Caco-2 (cell line): ENCODE results near the gene ILDR1. TPM values are rescaled to one million over a fixed set of nuclear protein-coding genes. Genes with fewer than 3 reads are reported as not detected.
A peak's percentile ranks its signal among the peaks of the same experiment; 100 is the strongest.

ENCODE experiments used
- BruUV-seq: library from RNA; stranded (reverse); fragments of 400-500 nt; replicated peaks from 2 replicates; lab custom pipeline; 2021; lab: Mats Ljungman, UMichigan
- CTCF ChIA-PET: fragments of 300-600 bp; sonication (Branson Sonifier 250); formaldehyde crosslinking; loops from one replicate; lab custom pipeline; 2022; ENCODE audit warnings: antibody characterized with exemption; lab: Charles Lee
- POLR2A ChIA-PET: fragments of 300-600 bp; sonication (Branson Sonifier 250); formaldehyde crosslinking; loops from one replicate; lab custom pipeline; 2022; ENCODE audit warnings: antibody characterized with exemption; lab: Charles Lee
- DNase-seq, 2 experiments: peaks; one replicate each; pipeline versions ENCODE4 v3.0.0 to v3.0.0-alpha.2; 2020 to 2022
- H3K27me3 ChIP-seq: replicated peaks from 2 replicates; pipeline ENCODE4 v1.6.0; 2011; ENCODE audit warnings: low read length; ENCODE audit not compliant: control insufficient read depth, insufficient read depth
- H3K36me3 ChIP-seq: 2 replicates; pipeline ENCODE4 v1.5.1; 2011; ENCODE audit warnings: low read length; ENCODE audit not compliant: control insufficient read depth, insufficient read depth
- H3K4me1 ChIP-seq: fragments of 250-450 bp; sonication (Bioruptor Pico); 2 replicates; pipeline ENCODE4 v1.5.1; 2020; ENCODE audit warnings: mild to moderate bottlenecking
- H3K4me3 ChIP-seq: 2 replicates; pipeline ENCODE4 v1.5.1; 2011; ENCODE audit warnings: low read depth, mild to moderate bottlenecking, control low read depth, low read length
- H3K9me3 ChIP-seq: fragments of 250-450 bp; sonication (Bioruptor Pico); 2 replicates; pipeline ENCODE4 v1.5.1; 2020; ENCODE audit warnings: mild to moderate bottlenecking, moderate library complexity
- H3K27ac Mint-ChIP-seq: one replicate; pipeline ENCODE4 v1.8.0; 2022; ENCODE audit warnings: mixed read lengths; ENCODE audit not compliant: unreplicated experiment
- H3K27me3 Mint-ChIP-seq: one replicate; pipeline ENCODE4 v1.8.0; 2022; ENCODE audit warnings: mixed read lengths; ENCODE audit not compliant: insufficient read depth, unreplicated experiment
- H3K36me3 Mint-ChIP-seq: one replicate; pipeline ENCODE4 v1.8.0; 2022; ENCODE audit warnings: mild to moderate bottlenecking, mixed read lengths; ENCODE audit not compliant: insufficient read depth, unreplicated experiment
- H3K4me1 Mint-ChIP-seq: one replicate; pipeline ENCODE4 v1.8.0; 2022; ENCODE audit warnings: low read depth, mixed read lengths; ENCODE audit not compliant: unreplicated experiment
- H3K4me3 Mint-ChIP-seq: one replicate; pipeline ENCODE4 v1.8.0; 2022; ENCODE audit warnings: mild to moderate bottlenecking, moderate library complexity, mixed read lengths; ENCODE audit not compliant: unreplicated experiment
- H3K9me3 Mint-ChIP-seq: one replicate; pipeline ENCODE4 v1.8.0; 2022; ENCODE audit warnings: mixed read lengths; ENCODE audit not compliant: unreplicated experiment
- intact Hi-C: fragments of 100-400 bp; cut with micrococcal nuclease; formaldehyde crosslinking; loops from one replicate; pipeline ENCODE4 v1.10.0; 2022; ENCODE audit not compliant: unreplicated experiment
- total RNA-seq: library from RNA; stranded (reverse); gene quantifications from 2 replicates; pipeline ENCODE4 v1.2.3, GENCODE V29; 2022
- TF ChIP-seq, protein P1 (sequence below), 2 experiments: fragments of 200-600 bp in 1 of 2; IDR thresholded peaks; 1 replicate in 1 of 2; 2 replicates in 1 of 2; pipeline versions ENCODE4 v1.5.1 to v1.8.0; 2011 to 2022; ENCODE audit warnings: antibody characterized with exemption in 1 of 2, control low read depth in 1 of 2, inconsistent platforms in 1 of 2, low read depth in 1 of 2, low read length in 1 of 2, mild to moderate bottlenecking in 1 of 2, moderate library complexity in 1 of 2; ENCODE audit not compliant: insufficient read depth in 1 of 2, severe bottlenecking in 1 of 2, unreplicated experiment in 1 of 2

Gene ILDR1
- total RNA-seq, 1 experiment from 2014 or later, result 0.25 TPM

DNA sequence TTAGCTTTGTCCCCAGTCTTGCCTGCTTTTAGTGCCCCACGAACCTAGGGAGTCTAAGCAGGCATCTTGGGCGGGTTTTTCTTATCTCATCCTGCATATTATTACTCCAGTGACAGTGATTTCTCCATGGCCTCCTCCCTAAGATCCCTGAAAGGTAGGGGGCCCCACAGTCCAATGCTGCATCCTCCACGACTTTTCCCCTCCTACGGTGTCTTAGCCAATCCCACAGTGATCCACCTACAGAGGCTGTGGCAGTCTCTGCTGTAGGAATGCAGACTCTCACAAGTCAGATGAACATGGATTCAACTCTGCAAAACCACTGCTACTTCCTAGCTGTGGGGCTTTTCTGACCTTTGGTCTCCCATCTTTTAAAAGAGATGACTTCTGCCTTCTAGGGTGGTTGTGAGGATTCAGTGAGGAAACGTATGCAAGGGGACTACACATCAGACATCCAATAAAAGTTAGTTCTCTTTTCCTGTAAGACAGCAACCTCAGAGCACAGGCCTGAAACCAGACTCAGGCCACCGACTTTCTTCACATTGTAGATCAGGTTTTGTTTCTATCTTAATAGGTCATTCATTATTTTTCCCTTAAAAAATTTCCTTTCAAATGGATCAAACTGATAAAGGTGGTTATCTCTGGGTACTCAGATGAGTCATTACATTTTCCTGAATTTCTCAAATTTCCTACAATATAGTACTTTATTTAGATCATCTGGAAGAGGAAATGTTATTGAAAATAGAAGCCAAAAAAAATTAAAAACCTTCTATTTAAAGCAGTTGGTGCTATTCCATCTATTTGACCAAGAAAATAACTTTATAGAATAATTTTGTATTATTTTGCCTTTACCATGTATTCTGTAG, 23.2 kb downstream of the ILDR1 start:
- BruUV-seq, result no TSS peak
- Mint-ChIP-seq H3K4me1 (peaks cover 25% of the 10 kb centered on the region), H3K27ac (no peak overlapping the region), H3K36me3 (no peaks in the 10 kb centered on the region), H3K4me3 (no peak overlapping the region), H3K9me3 (no peaks in the 10 kb centered on the region), H3K27me3 (no peaks in the 10 kb centered on the region)
- TF ChIP-seq, protein P1, sequence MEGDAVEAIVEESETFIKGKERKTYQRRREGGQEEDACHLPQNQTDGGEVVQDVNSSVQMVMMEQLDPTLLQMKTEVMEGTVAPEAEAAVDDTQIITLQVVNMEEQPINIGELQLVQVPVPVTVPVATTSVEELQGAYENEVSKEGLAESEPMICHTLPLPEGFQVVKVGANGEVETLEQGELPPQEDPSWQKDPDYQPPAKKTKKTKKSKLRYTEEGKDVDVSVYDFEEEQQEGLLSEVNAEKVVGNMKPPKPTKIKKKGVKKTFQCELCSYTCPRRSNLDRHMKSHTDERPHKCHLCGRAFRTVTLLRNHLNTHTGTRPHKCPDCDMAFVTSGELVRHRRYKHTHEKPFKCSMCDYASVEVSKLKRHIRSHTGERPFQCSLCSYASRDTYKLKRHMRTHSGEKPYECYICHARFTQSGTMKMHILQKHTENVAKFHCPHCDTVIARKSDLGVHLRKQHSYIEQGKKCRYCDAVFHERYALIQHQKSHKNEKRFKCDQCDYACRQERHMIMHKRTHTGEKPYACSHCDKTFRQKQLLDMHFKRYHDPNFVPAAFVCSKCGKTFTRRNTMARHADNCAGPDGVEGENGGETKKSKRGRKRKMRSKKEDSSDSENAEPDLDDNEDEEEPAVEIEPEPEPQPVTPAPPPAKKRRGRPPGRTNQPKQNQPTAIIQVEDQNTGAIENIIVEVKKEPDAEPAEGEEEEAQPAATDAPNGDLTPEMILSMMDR (IDR thresholded peaks at IDR 0.05; ENCODE audit: insufficient read depth in 1 of 2, low read depth in 1 of 2, low read length in 1 of 2, severe bottlenecking in 1 of 2, unreplicated experiment in 1 of 2), result no peak
- DNase-seq, result peak; percentile 29 to 67
- CTCF ChIA-PET, result no interaction called here
- intact Hi-C loops, result loop anchor here (10.0 kb wide), 1 partner anchor 254 kb away; the partner anchor contains the start of gene GOLGB1
- no peaks in the 10 kb centered on the region for H3K27me3 ChIP-seq
- H3K4me3 ChIP-seq, result no peak overlapping the region
- H3K36me3 ChIP-seq, result no peaks in the 10 kb centered on the region
- no peaks in the 10 kb centered on the region for H3K9me3 ChIP-seq
- peaks cover 36% of the 10 kb centered on the region for H3K4me1 ChIP-seq
- POLR2A ChIA-PET, result no interaction called here

DNA sequence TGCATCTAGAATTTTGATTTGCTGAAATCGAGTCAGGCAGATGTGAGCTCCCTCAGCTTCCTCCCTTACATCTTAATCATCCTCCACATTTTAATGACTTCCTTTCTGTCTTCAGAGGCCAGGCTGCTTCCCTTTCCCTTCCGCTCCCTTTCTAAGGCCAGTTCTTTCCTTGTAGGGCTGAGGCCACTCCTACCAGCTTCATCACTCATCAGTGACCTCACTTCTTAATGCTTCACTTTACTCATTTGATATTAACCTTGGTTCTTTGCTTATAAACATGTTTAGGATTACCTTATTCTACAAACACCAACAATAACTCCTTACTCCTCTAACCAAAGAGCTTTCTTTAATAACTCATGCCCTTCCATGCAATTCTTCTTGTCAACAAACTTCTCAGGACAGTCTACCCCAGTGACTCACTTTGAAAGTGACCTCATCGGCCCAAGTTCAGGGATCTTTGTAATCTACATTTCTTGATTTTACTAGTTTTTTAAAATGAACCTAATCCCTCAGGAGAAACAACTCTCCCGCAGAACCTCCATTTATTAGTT, 23.9 kb downstream of the ILDR1 start:
- H3K36me3 ChIP-seq, result no peaks in the 10 kb centered on the region
- H3K27me3 ChIP-seq, result no peaks in the 10 kb centered on the region
- H3K27me3 Mint-ChIP-seq, result no peaks in the 10 kb centered on the region
- no peaks in the 10 kb centered on the region for H3K36me3 Mint-ChIP-seq
- no TSS peak for BruUV-seq
- no peak overlapping the region for H3K4me3 Mint-ChIP-seq
- ChIA-PET CTCF (no interaction called here), POLR2A (no interaction called here)
- H3K27ac Mint-ChIP-seq, result no peak overlapping the region
- no peak for DNase-seq
- no peaks in the 10 kb centered on the region for H3K9me3 Mint-ChIP-seq
- H3K9me3 ChIP-seq, result no peaks in the 10 kb centered on the region
- H3K4me1 Mint-ChIP-seq, result peaks cover 18% of the 10 kb centered on the region
- intact Hi-C loops, result loop anchor here (10.0 kb wide), 1 partner anchor 253 kb away; the partner anchor contains the start of gene GOLGB1
- H3K4me3 ChIP-seq, result no peak overlapping the region
- TF ChIP-seq, protein P1 (IDR thresholded peaks at IDR 0.05; ENCODE audit: insufficient read depth in 1 of 2, low read depth in 1 of 2, low read length in 1 of 2, severe bottlenecking in 1 of 2, unreplicated experiment in 1 of 2), result no peak
- H3K4me1 ChIP-seq, result peaks cover 36% of the 10 kb centered on the region

DNA sequence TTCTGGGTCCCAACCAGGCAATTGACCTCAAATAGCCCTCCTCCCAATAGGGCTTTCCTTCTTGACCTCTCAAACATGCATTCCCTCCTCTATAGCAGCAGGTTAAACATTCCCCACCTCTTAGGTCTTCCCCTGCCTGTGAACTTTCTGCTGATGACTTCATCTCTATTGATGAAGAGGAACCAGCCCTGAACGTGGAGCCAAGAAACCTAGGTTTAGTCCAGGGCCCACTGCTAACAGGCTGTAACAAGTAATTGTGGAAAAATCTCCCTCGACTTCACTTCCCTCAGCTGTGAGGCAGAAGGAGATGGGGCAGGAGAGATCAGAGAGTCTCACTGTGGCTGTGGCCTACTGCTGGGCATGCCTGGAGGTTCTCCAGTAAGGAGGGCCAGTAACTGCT, 24.7 kb downstream of the ILDR1 start:
- Mint-ChIP-seq H3K27me3 (no peaks in the 10 kb centered on the region), H3K4me3 (no peak overlapping the region), H3K9me3 (no peaks in the 10 kb centered on the region), H3K4me1 (peaks cover 18% of the 10 kb centered on the region), H3K36me3 (no peaks in the 10 kb centered on the region), H3K27ac (no peak overlapping the region)
- Histone ChIP-seq H3K4me3 (no peak overlapping the region), H3K4me1 (peaks cover 36% of the 10 kb centered on the region), H3K36me3 (no peaks in the 10 kb centered on the region), H3K9me3 (no peaks in the 10 kb centered on the region), H3K27me3 (no peaks in the 10 kb centered on the region)
- intact Hi-C loops, result loop anchor here (10.0 kb wide), 1 partner anchor 253 kb away; the partner anchor contains the start of gene GOLGB1
- no TSS peak for BruUV-seq
- DNase-seq, result no peak
- POLR2A ChIA-PET, result no interaction called here
- CTCF ChIA-PET, result no interaction called here
- TF ChIP-seq, protein P1 (IDR thresholded peaks at IDR 0.05; ENCODE audit: insufficient read depth in 1 of 2, low read depth in 1 of 2, low read length in 1 of 2, severe bottlenecking in 1 of 2, unreplicated experiment in 1 of 2), result no peak
